Activated CD4-positive, alpha-beta memory T cell treated with anti-CD3 and anti-CD28 coated beads, Interleukin-2, amount 10 ng/mL, durations not matched to agents 7 days and 5 days (primary cell): ENCODE measurements around the gene C6orf136. TPM values are rescaled to one million over a fixed set of nuclear protein-coding genes. Genes with fewer than 3 reads are reported as not detected.
A peak's percentile ranks its signal among the peaks of the same experiment; 100 is the strongest.
"Not testable (repeated sequence)": the region's sequence is repeated elsewhere in the genome, so short reads cannot be mapped to it uniquely, and the experiment has no call there.

ENCODE experiments used
- CTCF ChIA-PET: fragments of 350-600 bp; sonication (Branson Sonifier 250); formaldehyde crosslinking; loops from one replicate; lab custom pipeline; 2021; ENCODE audit warnings: antibody characterized with exemption, inconsistent platforms; lab: Charles Lee
- POLR2A ChIA-PET: fragments of 350-600 bp; sonication (Branson Sonifier 250); formaldehyde crosslinking; loops from one replicate; lab custom pipeline; 2021; ENCODE audit warnings: antibody characterized with exemption; lab: Charles Lee
- DNase-seq: peaks from one replicate; pipeline ENCODE4 v3.0.0-alpha.2; 2020
- H3K27ac Mint-ChIP-seq: one replicate; pipeline ENCODE4 v1.8.0; 2021; ENCODE audit warnings: mild to moderate bottlenecking, mixed read lengths
- H3K27me3 Mint-ChIP-seq: one replicate; pipeline ENCODE4 v1.8.0; 2021; ENCODE audit warnings: mixed read lengths
- H3K36me3 Mint-ChIP-seq: one replicate; pipeline ENCODE4 v1.8.0; 2021; ENCODE audit warnings: low read depth, mixed read lengths
- H3K4me1 Mint-ChIP-seq: one replicate; pipeline ENCODE4 v1.8.0; 2021; ENCODE audit warnings: mixed read lengths
- H3K4me3 Mint-ChIP-seq: one replicate; pipeline ENCODE4 v1.8.0; 2021; ENCODE audit warnings: mild to moderate bottlenecking, mixed read lengths
- H3K9me3 Mint-ChIP-seq: one replicate; pipeline ENCODE4 v1.8.0; 2021; ENCODE audit warnings: mixed read lengths
- total RNA-seq, 2 experiments: library from RNA; stranded (reverse); gene quantifications; one replicate each; pipeline ENCODE4 v1.2.3, GENCODE V29; 2021

The C6orf136 gene
- total RNA-seq, 2 experiments from 2014 or later: 21.7 to 24.4 TPM

DNA sequence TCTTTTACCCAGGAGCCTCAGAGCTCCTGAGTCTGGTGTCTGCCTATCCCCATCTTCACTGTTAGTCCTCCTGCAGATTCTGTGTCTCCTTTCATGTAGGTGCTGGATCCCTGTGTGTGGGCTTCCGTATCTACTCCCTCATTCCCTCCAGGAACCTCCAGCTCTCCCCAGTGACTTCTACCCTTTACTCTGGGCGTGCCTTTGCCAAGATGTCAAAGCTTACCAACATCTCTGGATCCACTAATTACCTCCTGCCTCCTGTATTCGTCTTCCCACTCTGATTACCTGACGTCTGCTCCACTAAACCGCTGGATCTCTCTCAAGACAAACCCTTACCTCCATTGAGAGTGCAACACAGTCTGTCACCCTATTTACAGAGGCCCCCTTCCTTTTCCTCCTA lies 2.2 kb upstream of the C6orf136 start:
- H3K4me1 Mint-ChIP-seq: peaks cover 41% of the 10 kb centered on the region
- DNase-seq: no peak
- H3K4me3 Mint-ChIP-seq: no peak overlapping the region
- CTCF ChIA-PET: interaction anchor here (0.7 kb wide), 1 partner anchor 65 kb away, joined by 3 read pairs; no protein-coding TSS in a partner anchor
- peaks cover 10% of the 10 kb centered on the region for H3K36me3 Mint-ChIP-seq
- POLR2A ChIA-PET: interaction anchor here (0.6 to 3.1 kb wide), 3 partner anchors 27 to 103 kb away, joined by 3 to 18 read pairs (median 3); partner anchors contain the start of gene MRPS18B
- H3K9me3 Mint-ChIP-seq: no peaks in the 10 kb centered on the region
- no peaks in the 10 kb centered on the region for H3K27me3 Mint-ChIP-seq
- no peak overlapping the region for H3K27ac Mint-ChIP-seq

DNA sequence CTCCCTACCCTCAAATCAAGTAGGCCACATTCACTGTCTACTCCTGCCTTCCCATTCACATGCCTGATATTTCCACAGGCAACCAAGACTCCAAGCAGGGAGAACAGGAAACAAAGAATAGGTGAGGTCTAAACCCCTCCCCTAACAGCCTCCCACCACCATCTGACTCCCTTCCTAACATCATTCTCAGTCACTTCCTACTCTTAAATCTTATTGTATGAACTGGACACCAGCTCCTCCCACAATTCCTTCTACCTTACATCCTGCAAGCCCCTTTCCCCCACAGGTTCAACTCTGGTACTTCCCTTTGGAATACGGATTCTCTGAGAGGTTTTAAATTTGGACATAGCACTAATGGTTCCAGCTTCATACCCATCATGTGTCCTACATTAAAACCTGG lies 944 bp upstream of the C6orf136 start:
- Mint-ChIP-seq H3K27ac (no peak overlapping the region), H3K4me1 (peaks cover 32% of the 10 kb centered on the region), H3K4me3 (peak overlapping the region; percentile 83), H3K36me3 (peaks cover 11% of the 10 kb centered on the region), H3K9me3 (no peaks in the 10 kb centered on the region), H3K27me3 (no peaks in the 10 kb centered on the region)
- POLR2A ChIA-PET: interaction anchor here (1.3 to 3.1 kb wide), 5 partner anchors 26 to 71 kb away, joined by 4 to 18 read pairs (median 5); partner anchors contain the start of genes DHX16, MDC1, MRPS18B and PPP1R10
- CTCF ChIA-PET: interaction anchor here (0.7 to 1.8 kb wide), 6 partner anchors 30 to 105 kb away, joined by 4 to 11 read pairs (median 5); no protein-coding TSS in a partner anchor
- DNase-seq: no peak

DNA sequence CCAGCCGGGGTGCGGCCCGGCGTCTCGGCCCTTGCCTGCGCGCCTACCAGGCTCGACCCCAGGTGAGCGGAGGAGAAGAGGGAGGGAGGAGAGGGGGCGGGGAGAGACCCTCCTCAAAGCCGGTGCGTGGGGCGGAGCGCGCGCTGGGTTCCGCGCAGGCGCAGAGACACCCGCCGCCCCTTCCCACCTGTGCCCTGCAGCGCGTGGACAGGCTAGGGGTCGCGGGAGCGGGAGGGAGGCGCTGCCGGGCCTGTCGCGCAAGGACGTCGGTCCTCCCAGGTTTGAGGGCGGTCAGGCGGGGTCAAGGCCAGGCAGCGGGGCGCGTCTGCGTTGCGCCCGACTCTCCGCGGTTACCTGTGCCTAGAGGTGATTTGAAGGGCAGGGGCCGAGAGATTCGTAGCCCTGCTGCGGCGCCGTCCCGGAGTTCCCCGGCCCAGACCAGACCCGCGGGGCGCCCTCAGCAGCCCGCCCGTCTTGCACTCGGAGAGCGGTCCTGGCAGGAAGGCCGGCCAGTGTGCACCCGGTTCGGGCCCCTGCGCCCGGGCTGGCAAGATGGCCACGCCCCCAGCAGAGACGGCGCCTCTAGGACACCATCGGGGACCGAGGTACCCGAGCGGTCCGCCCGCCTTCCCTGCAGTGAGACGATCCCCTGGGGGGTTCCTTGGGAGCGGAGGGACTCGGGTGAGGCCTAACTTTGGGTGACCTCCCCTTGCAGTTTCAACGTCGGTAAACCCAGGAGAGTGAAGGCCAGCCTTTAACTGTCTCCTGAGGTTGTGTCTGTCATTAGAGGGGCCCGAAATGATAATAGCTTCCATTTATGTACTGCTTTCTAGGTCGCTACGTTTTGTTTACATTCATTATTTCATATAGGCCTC lies 546 bp downstream of the C6orf136 start:
- Mint-ChIP-seq H3K27ac (peak overlapping the region; percentile 90), H3K9me3 (no peaks in the 10 kb centered on the region), H3K27me3 (no peaks in the 10 kb centered on the region), H3K4me3 (peak overlapping the region; percentile 83), H3K4me1 (peaks cover 25% of the 10 kb centered on the region), H3K36me3 (peaks cover 23% of the 10 kb centered on the region)
- ChIA-PET POLR2A (interaction anchor here (0.6 to 3.1 kb wide), 12 partner anchors 21 to 1005 kb away, joined by 3 to 18 read pairs (median 4); partner anchors contain the start of genes ATAT1, MDC1, MRPS18B and PPP1R10), CTCF (interaction anchor here (1.1 to 1.8 kb wide), 5 partner anchors 20 to 84 kb away, joined by 3 to 11 read pairs (median 5); no protein-coding TSS in a partner anchor)
- DNase-seq: peak; percentile 78

DNA sequence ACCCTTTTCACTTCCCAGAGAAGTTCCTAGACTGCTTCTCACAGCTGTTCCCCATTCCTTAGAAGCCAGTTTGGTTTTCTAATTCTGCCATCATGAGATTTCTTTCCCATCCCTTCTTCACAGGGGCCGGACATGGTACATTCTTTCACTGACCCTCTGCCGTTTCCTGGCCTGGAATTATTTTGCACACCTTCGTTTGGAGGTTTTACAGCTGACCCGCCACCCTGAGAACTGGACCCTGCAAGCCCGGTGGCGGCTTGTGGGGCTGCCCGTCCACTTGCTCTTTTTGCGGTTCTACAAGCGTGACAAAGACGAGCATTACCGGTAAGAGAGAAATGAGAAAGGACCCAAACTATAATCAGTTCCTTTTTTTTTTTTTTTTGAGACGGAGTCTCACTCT lies 4.2 kb downstream of the C6orf136 start:
- Mint-ChIP-seq H3K4me3 (no peak overlapping the region), H3K36me3 (peaks cover 43% of the 10 kb centered on the region), H3K27ac (no peak overlapping the region), H3K4me1 (peaks cover 19% of the 10 kb centered on the region), H3K27me3 (no peaks in the 10 kb centered on the region), H3K9me3 (no peaks in the 10 kb centered on the region)
- ChIA-PET CTCF (interaction anchor here (1.4 kb wide), 1 partner anchor 21 kb away, joined by 5 read pairs; the partner anchor contains the start of gene DHX16), POLR2A (no interaction called here)
- no peak for DNase-seq

DNA sequence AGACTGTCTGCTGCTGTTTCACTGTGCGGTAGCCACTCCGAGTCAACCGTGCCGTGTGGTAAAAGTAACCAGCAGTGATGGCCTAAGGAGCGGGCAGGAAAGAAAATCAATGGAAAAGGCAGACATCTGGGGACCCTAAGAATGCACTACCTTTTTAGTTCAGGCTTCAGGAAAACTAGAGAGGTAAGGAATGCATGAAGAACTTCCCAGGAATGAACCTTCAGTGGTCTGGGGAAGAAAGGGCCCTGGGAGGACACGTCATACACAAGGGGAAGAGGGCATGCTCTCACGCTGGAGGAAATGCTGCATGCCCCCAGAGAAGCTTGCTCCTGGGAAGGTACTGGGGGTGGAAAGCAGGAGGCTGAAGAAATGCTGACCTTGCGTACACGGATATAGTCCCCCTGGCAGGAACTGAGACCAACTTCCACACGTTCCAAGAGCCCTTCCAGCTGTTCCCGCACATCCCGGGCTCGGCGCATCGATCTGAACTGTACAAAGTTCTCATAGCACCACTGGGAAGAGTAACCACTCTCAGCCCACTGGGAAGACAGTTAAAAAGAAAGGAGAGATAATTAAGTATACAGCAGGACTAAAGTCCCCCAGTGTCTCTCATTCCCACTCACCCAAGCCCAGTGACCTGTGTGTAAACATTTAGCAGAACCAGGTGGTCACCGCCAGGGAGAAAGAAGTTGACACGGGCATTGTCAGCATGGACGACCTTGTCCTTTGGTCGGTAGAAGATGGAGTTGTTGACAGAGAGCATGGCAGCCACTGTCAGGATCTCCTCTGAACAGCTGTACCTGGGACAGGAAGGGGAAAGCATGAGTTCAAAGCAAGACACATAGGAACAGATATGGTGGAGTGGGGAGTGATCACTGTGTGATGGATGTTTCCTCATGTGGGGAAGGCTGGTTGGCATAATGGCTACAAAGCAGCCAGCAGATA lies 8.1 kb downstream of the C6orf136 start:
- Mint-ChIP-seq H3K4me3 (no peak overlapping the region), H3K4me1 (no peaks in the 10 kb centered on the region), H3K27me3 (no peaks in the 10 kb centered on the region), H3K9me3 (no peaks in the 10 kb centered on the region), H3K27ac (no peak overlapping the region), H3K36me3 (peaks cover 71% of the 10 kb centered on the region)
- CTCF ChIA-PET: interaction anchor here (1.1 kb wide), 1 partner anchor 17 kb away, joined by 3 read pairs; the partner anchor contains the start of gene DHX16
- POLR2A ChIA-PET: no interaction called here
- no peak for DNase-seq

DNA sequence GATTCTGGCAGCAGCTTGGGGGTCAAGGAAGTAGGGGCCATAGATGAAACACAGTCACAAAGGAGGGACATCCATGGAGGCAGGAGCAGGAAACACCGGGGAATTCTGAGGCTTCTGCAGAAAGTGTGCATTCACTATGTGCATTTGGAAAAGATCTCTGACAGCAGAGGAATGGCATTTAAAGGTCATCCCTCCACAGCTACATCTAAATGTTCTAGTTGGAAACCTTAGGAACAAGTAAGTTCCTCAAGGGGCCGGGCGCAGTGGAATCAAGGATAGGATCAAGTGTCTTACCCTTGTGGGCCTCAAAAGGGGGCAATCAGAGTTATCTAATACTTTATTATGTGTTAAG lies 8.8 kb downstream of the C6orf136 start:
- Mint-ChIP-seq H3K4me1 (no peaks in the 10 kb centered on the region), H3K36me3 (peaks cover 71% of the 10 kb centered on the region), H3K9me3 (no peaks in the 10 kb centered on the region), H3K27ac (no peak overlapping the region), H3K27me3 (no peaks in the 10 kb centered on the region), H3K4me3 (no peak overlapping the region)
- ChIA-PET CTCF (interaction anchor here (1.1 kb wide), 1 partner anchor 17 kb away, joined by 3 read pairs; the partner anchor contains the start of gene DHX16), POLR2A (no interaction called here)
- no peak for DNase-seq

DNA sequence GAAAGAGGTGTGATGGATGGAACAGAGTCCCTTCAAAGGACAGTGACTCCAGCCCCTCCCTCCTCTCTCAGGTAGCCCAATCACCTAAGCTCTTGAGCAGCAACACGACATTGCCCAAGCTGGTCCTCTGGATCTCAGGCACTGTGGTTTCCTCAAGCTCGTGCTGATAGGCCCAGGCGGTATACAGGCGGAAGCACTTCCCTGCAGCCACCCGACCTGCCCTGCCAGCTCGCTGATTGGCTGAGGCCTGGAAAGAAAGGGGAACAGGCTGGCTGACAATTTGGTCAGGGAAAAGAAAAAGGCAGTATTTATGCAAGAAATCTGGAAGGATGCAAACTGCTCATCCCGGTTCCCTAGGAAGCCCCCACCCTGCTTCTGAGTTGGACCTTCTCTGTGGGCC lies 9.6 kb downstream of the C6orf136 start:
- ChIA-PET CTCF (no interaction called here), POLR2A (no interaction called here)
- DNase-seq: no peak
- no peak overlapping the region for H3K27ac Mint-ChIP-seq
- H3K4me3 Mint-ChIP-seq: no peak overlapping the region
- H3K4me1 Mint-ChIP-seq: no peaks in the 10 kb centered on the region
- H3K27me3 Mint-ChIP-seq: no peaks in the 10 kb centered on the region
- H3K36me3 Mint-ChIP-seq: peaks cover 67% of the 10 kb centered on the region
- no peaks in the 10 kb centered on the region for H3K9me3 Mint-ChIP-seq

DNA sequence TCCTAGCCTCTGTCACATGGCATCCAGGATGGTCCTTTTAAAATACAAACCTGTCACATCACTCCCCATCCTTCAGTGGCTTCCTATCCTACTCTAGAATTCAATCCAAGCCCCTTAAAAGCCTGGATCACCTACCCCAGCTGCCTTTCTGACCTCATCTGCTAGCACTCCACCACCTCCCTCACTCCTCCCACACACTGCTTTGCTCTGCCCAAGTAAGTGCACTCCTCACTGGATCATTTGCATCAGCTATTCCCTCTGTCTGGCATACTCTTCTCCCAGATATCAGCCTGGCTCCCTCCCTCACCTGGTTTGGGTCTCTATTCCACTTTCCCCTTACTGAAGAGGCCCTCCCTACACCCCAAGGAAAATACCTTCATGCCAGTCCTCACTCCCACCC lies 10.5 kb downstream of the C6orf136 start:
- Mint-ChIP-seq H3K27ac (no peak overlapping the region), H3K4me1 (no peaks in the 10 kb centered on the region)
- CTCF ChIA-PET: interaction anchor here (1.2 kb wide), 1 partner anchor 15 kb away, joined by 3 read pairs; the partner anchor contains the start of gene DHX16

DNA sequence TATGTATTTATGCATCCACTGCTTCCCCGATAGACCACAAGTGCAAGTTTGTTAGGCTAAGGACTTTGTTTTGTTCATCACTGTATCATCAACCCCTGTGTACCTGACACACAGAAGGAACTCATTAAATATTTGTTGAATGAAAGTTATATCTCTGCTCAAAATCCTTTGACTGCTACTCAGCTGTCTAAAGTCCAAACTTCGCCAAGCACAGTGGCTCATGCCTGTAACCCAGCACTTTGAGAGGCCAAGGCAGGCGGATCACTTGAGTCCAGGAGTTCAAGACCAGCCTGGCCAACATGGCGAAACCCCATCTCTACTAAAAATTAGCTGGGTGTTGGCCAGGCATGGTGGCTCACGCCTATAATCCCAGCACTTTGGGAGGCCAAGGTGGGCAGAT lies 11.0 kb downstream of the C6orf136 start:
- H3K27ac Mint-ChIP-seq, POLR2A ChIA-PET, H3K4me3 Mint-ChIP-seq, DNase-seq, H3K9me3 Mint-ChIP-seq, H3K4me1 Mint-ChIP-seq, H3K27me3 Mint-ChIP-seq: not testable (repeated sequence)
- H3K36me3 Mint-ChIP-seq: peaks cover 69% of the 10 kb centered on the region
- CTCF ChIA-PET: interaction anchor here (1.2 kb wide), 1 partner anchor 14 kb away, joined by 3 read pairs; the partner anchor contains the start of gene DHX16

More for the DNA sequence above, 10.5 kb downstream of the C6orf136 start:
- H3K4me3 Mint-ChIP-seq: no peak overlapping the region
- POLR2A ChIA-PET: no interaction called here
- peaks cover 68% of the 10 kb centered on the region for H3K36me3 Mint-ChIP-seq
- DNase-seq: no peak
- no peaks in the 10 kb centered on the region for H3K27me3 Mint-ChIP-seq
- H3K9me3 Mint-ChIP-seq: no peaks in the 10 kb centered on the region

DNA sequence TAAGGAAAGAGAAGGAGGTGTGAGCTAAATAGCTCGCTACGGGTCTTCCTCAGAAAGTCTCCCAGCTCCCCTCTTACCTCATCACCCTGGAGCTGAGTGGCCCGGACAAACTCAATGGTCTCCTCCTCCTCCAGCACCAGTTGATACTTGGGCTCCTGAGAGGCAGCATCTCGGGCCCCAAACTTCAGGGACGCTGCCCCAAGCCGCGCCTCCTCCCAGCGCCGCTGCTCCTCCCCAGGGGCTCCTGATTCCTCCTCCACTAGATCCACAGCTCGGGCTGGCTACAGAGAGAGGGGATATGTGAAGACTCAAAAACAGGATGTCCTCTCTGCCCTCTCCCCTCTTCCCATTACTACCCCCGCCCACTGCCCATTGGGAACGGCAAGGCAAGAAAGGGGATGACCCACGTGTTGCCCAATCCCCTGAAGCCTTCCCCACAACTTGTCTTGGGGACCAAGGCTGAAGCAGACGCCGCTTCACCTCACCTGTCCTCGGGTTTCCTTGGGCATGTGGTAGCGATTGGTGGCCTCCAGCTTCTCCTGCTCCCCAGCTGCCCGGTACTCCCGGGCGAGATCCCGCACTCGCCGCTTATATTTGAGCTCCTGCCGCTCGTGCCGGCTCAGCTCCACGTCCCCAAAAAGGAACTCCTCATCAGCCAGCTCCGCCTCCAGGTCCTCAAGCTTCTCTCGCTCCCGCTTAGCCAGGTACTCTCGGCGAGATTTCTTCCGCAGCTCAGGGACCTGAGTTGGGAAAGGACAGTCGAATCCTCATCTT lies 18.2 kb downstream of the C6orf136 start:
- no peak overlapping the region for H3K4me3 Mint-ChIP-seq
- H3K27ac Mint-ChIP-seq: no peak overlapping the region
- peaks cover 14% of the 10 kb centered on the region for H3K4me1 Mint-ChIP-seq
- CTCF ChIA-PET: interaction anchor here (0.9 to 1.9 kb wide), 3 partner anchors 7 to 66 kb away, joined by 3 to 6 read pairs (median 3); partner anchors contain the start of gene DHX16
- no peak for DNase-seq
- H3K27me3 Mint-ChIP-seq: no peaks in the 10 kb centered on the region
- H3K9me3 Mint-ChIP-seq: no peaks in the 10 kb centered on the region
- H3K36me3 Mint-ChIP-seq: peaks cover 64% of the 10 kb centered on the region
- POLR2A ChIA-PET: no interaction called here

DNA sequence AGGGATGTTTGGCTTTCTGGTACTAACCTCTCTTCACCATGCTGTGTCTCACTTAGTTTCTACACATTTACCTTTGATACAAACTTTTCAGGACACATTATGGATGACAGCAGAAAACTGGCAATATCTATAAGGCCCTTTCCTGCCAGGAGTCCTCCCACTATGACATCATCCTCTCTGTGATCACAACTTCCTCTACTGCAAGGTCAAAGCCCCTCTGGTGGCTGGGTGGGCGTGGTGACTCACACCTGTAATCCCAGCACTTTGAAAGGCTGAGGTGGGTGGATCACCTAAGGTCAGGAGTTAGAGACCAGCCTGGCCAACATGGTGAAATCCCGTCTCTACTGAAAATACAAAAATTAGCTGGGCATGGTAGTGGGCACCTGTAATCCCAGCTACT lies 19.4 kb downstream of the C6orf136 start:
- H3K27me3 Mint-ChIP-seq, H3K9me3 Mint-ChIP-seq, POLR2A ChIA-PET, DNase-seq, H3K4me3 Mint-ChIP-seq: not testable (repeated sequence)
- peaks cover 71% of the 10 kb centered on the region for H3K36me3 Mint-ChIP-seq
- peak overlapping the region; percentile 14 for H3K27ac Mint-ChIP-seq
- CTCF ChIA-PET: interaction anchor here (1.2 kb wide), 1 partner anchor 13 kb away, joined by 3 read pairs; no protein-coding TSS in a partner anchor
- peaks cover 25% of the 10 kb centered on the region for H3K4me1 Mint-ChIP-seq
